Neural progenitor cell (in vitro differentiated cells): ENCODE data around the gene MYBPC1. TPM values are rescaled to one million over a fixed set of nuclear protein-coding genes. Genes with fewer than 3 reads are reported as not detected.
"Not testable (repeated sequence)": the region's sequence is repeated elsewhere in the genome, so short reads cannot be mapped to it uniquely, and the experiment has no call there.

Experiments
- DNase-seq: peaks from one replicate; pipeline ENCODE4 v3.0.0-alpha.2; 2016; ENCODE audit warnings: low spot score
- H2AFZ ChIP-seq: fragments of 200-600 bp; sonication (generic); replicated peaks from 2 replicates; pipeline ENCODE4 v1.6.1; 2016; ENCODE audit warnings: antibody characterized with exemption
- H3F3A ChIP-seq: fragments of 200-600 bp; sonication (generic); 2 replicates; pipeline ENCODE4 v1.6.1; 2016; ENCODE audit warnings: antibody characterized with exemption, low read depth
- H3K27ac ChIP-seq: fragments of 200-600 bp; sonication (generic); 2 replicates; pipeline ENCODE4 v1.5.1; 2016; ENCODE audit warnings: mild to moderate bottlenecking
- H3K27me3 ChIP-seq: fragments of 200-600 bp; sonication (generic); 2 replicates; pipeline ENCODE4 v1.6.1; 2016; ENCODE audit warnings: mild to moderate bottlenecking, moderate library complexity
- H3K36me3 ChIP-seq: fragments of 200-600 bp; sonication (generic); 2 replicates; pipeline ENCODE4 v1.5.1; 2016
- H3K4me1 ChIP-seq: fragments of 200-600 bp; sonication (generic); 2 replicates; pipeline ENCODE4 v1.6.1; 2016; ENCODE audit warnings: mixed run types
- H3K4me2 ChIP-seq: fragments of 200-600 bp; sonication (generic); 2 replicates; pipeline ENCODE4 v1.6.1; 2016
- H3K4me3 ChIP-seq: fragments of 200-600 bp; sonication (generic); 2 replicates; pipeline ENCODE4 v1.5.1; 2016
- H3K79me2 ChIP-seq: fragments of 200-600 bp; sonication (generic); 2 replicates; pipeline ENCODE4 v1.6.1; 2016; ENCODE audit warnings: low read depth
- H3K9ac ChIP-seq: fragments of 200-600 bp; sonication (generic); 2 replicates; pipeline ENCODE4 v1.6.1; 2016
- H3K9me3 ChIP-seq: fragments of 200-600 bp; sonication (generic); 2 replicates; pipeline ENCODE4 v1.5.1; 2016; ENCODE audit warnings: low read depth
- H4K20me1 ChIP-seq: fragments of 200-600 bp; sonication (generic); 2 replicates; pipeline ENCODE4 v1.6.1; 2016; ENCODE audit warnings: low read depth
- H3K27ac Mint-ChIP-seq: 3 replicates; pipeline ENCODE4 v1.8.0; 2021; ENCODE audit warnings: mixed read lengths
- H3K27me3 Mint-ChIP-seq: 2 replicates; pipeline ENCODE4 v1.8.0; 2022; ENCODE audit warnings: low read depth, mild to moderate bottlenecking, inconsistent platforms, moderate library complexity, mixed read lengths; ENCODE audit not compliant: insufficient read depth
- H3K36me3 Mint-ChIP-seq: 3 replicates; pipeline ENCODE4 v1.8.0; 2021; ENCODE audit warnings: mixed read lengths
- H3K4me1 Mint-ChIP-seq: 3 replicates; pipeline ENCODE4 v1.8.0; 2021; ENCODE audit warnings: mixed read lengths
- H3K4me3 Mint-ChIP-seq: 3 replicates; pipeline ENCODE4 v1.8.0; 2021; ENCODE audit warnings: mild to moderate bottlenecking, moderate library complexity, mixed read lengths
- H3K9me3 Mint-ChIP-seq: 3 replicates; pipeline ENCODE4 v1.8.0; 2020; ENCODE audit warnings: mixed read lengths
- CTCF ChIP-seq: fragments of 200-600 bp; sonication (generic); IDR thresholded peaks from 2 replicates; pipeline ENCODE4 v1.5.1; 2017; ENCODE audit warnings: antibody characterized with exemption, mild to moderate bottlenecking
- EZH2 ChIP-seq: fragments of 200-600 bp; sonication (generic); IDR thresholded peaks from 2 replicates; pipeline ENCODE4 v1.6.1; 2017; ENCODE audit warnings: antibody characterized with exemption, mild to moderate bottlenecking, moderate library complexity
- EZH2phosphoT487 ChIP-seq: fragments of 200-600 bp; sonication (generic); IDR thresholded peaks from 2 replicates; pipeline ENCODE4 v1.6.1; 2017; ENCODE audit warnings: antibody characterized with exemption
- total RNA-seq: library from RNA; depleted of rRNA; stranded (reverse); fragments of >200 nt; gene quantifications from 2 replicates; pipeline ENCODE4 v1.2.3, GENCODE V29; 2015; ENCODE audit warnings: low replicate concordance

MYBPC1 gene
- total RNA-seq, 1 donor from 2014 or later: not detected

- Histone ChIP-seq H3K9ac (no peak overlapping the region), H3K27me3 (no peaks in the 10 kb centered on the region), H3K27ac (no peak overlapping the region), H3K4me2 (no peak overlapping the region), H3K36me3 (no peaks in the 10 kb centered on the region), H4K20me1 (no peaks in the 10 kb centered on the region), H3K4me3 (no peak overlapping the region), H3K9me3 (no peaks in the 10 kb centered on the region), H3K4me1 (no peaks in the 10 kb centered on the region), H3F3A (no peaks in the 10 kb centered on the region), H3K79me2 (no peaks in the 10 kb centered on the region), H2AFZ (no peak overlapping the region)
- Mint-ChIP-seq H3K4me3 (no peak overlapping the region), H3K9me3 (no peaks in the 10 kb centered on the region), H3K27ac (no peak overlapping the region), H3K4me1 (no peaks in the 10 kb centered on the region), H3K36me3 (no peaks in the 10 kb centered on the region), H3K27me3 (peaks cover 4% of the 10 kb centered on the region)
- TF ChIP-seq CTCF: no peak
- TF ChIP-seq EZH2: no peak
- TF ChIP-seq EZH2phosphoT487: no peak
- no peak for DNase-seq
Measured at GRCh38 chr12:101678081-101678480, 83.3 kb downstream of the MYBPC1 start.

- no peaks in the 10 kb centered on the region for H4K20me1 ChIP-seq
- no peaks in the 10 kb centered on the region for H3K27me3 ChIP-seq
- H3K27ac ChIP-seq: no peak overlapping the region
- no peak overlapping the region for H3K4me2 ChIP-seq
- no peaks in the 10 kb centered on the region for H3F3A ChIP-seq
- Mint-ChIP-seq H3K4me1 (no peaks in the 10 kb centered on the region), H3K4me3 (no peak overlapping the region), H3K27ac (no peak overlapping the region), H3K27me3 (peaks cover 4% of the 10 kb centered on the region), H3K9me3 (no peaks in the 10 kb centered on the region), H3K36me3 (no peaks in the 10 kb centered on the region)
- no peaks in the 10 kb centered on the region for H3K36me3 ChIP-seq
- no peaks in the 10 kb centered on the region for H3K9me3 ChIP-seq
- TF ChIP-seq EZH2phosphoT487 (no peak), CTCF (no peak), EZH2 (no peak)
- H3K79me2 ChIP-seq: no peaks in the 10 kb centered on the region
- no peak overlapping the region for H3K4me3 ChIP-seq
- no peak overlapping the region for H3K9ac ChIP-seq
- H2AFZ ChIP-seq: no peak overlapping the region
- no peaks in the 10 kb centered on the region for H3K4me1 ChIP-seq
- no peak for DNase-seq
Measured at GRCh38 chr12:101680240-101680639, 85.5 kb downstream of the MYBPC1 start.

GRCh38 chr12:101680647-101681046 is 85.9 kb downstream of the MYBPC1 start:
- Histone ChIP-seq H3K4me1 (no peaks in the 10 kb centered on the region), H3K27me3 (no peaks in the 10 kb centered on the region), H3K36me3 (no peaks in the 10 kb centered on the region), H3F3A (no peaks in the 10 kb centered on the region), H3K27ac (no peak overlapping the region), H3K9me3 (no peaks in the 10 kb centered on the region), H2AFZ (no peak overlapping the region), H4K20me1 (no peaks in the 10 kb centered on the region), H3K4me2 (no peak overlapping the region), H3K9ac (no peak overlapping the region), H3K4me3 (no peak overlapping the region), H3K79me2 (no peaks in the 10 kb centered on the region)
- no peak overlapping the region for H3K27ac Mint-ChIP-seq
- H3K4me1 Mint-ChIP-seq: no peaks in the 10 kb centered on the region
- peaks cover 4% of the 10 kb centered on the region for H3K27me3 Mint-ChIP-seq
- H3K4me3 Mint-ChIP-seq: no peak overlapping the region
- no peaks in the 10 kb centered on the region for H3K36me3 Mint-ChIP-seq
- DNase-seq: no peak
- TF ChIP-seq EZH2: no peak
- no peak for TF ChIP-seq EZH2phosphoT487
- TF ChIP-seq CTCF: no peak
- no peaks in the 10 kb centered on the region for H3K9me3 Mint-ChIP-seq

- not testable (repeated sequence) for H3K79me2 ChIP-seq, H3K9me3 ChIP-seq, H3F3A ChIP-seq, H3K4me1 ChIP-seq, H3K4me3 Mint-ChIP-seq, H3K9ac ChIP-seq, H3K27me3 ChIP-seq, H3K27me3 Mint-ChIP-seq, H3K4me1 Mint-ChIP-seq, H3K4me2 ChIP-seq, H4K20me1 ChIP-seq, H3K27ac ChIP-seq, H3K4me3 ChIP-seq, H3K36me3 Mint-ChIP-seq, H2AFZ ChIP-seq, H3K36me3 ChIP-seq, DNase-seq, H3K27ac Mint-ChIP-seq, H3K9me3 Mint-ChIP-seq
Measured at GRCh38 chr12:101681627-101682026, 86.9 kb downstream of the MYBPC1 start.
